ENCODE data around the gene LRFN4.
"Not testable (repeated sequence)": the region's sequence is repeated elsewhere in the genome, so short reads cannot be mapped to it uniquely, and the experiment has no call there.

The LRFN4 gene

DNA sequence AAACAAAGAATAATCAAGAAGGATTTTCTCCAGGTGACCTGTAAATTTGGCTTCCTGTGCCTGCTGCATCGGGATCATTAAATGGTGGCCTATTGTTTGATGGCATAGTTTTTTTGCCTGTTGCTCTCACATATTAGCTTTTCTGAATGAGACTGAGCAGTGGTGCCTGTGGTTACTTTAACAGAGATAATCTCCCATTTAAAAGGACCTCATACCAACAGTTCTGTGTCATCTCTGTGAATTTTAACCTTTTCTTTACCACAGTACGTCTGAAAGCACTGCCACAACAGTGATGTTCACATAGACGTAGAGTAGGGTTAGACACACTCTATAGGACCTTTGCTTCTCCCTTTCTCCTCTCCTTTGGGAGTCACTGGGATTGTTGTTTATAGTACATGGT is 36.5 kb upstream of the LRFN4 start:
- DNase-seq (ENCODE audit: low read depth): no peak
- H3K4me3 ChIP-seq (ENCODE audit: low read length): no peak overlapping the region
- TF ChIP-seq, protein P1, sequence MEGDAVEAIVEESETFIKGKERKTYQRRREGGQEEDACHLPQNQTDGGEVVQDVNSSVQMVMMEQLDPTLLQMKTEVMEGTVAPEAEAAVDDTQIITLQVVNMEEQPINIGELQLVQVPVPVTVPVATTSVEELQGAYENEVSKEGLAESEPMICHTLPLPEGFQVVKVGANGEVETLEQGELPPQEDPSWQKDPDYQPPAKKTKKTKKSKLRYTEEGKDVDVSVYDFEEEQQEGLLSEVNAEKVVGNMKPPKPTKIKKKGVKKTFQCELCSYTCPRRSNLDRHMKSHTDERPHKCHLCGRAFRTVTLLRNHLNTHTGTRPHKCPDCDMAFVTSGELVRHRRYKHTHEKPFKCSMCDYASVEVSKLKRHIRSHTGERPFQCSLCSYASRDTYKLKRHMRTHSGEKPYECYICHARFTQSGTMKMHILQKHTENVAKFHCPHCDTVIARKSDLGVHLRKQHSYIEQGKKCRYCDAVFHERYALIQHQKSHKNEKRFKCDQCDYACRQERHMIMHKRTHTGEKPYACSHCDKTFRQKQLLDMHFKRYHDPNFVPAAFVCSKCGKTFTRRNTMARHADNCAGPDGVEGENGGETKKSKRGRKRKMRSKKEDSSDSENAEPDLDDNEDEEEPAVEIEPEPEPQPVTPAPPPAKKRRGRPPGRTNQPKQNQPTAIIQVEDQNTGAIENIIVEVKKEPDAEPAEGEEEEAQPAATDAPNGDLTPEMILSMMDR (conservative IDR thresholded peaks at IDR 0.05; ENCODE audit: low read depth, low read length): no peak

DNA sequence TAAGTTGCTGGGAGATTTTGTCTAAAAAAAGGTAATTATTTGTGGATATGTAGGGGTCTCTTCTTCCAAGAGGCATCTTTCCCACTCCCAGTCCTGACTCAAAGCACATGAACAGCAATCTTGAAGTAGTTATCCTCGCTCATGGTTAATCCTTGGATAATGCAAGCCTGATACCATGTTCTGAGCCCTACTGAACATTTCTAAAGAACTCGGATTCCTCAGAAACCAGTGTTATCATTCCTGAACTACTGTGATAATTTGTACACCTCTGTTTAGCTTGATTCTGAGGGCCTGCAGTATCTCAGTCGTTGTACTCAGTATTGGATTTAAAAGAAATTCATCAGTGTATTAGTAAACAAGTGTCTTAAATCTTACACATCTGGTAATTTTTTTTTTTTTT is 36.0 kb upstream of the LRFN4 start:
- no peak for DNase-seq (ENCODE audit: low read depth)
- H3K4me3 ChIP-seq (ENCODE audit: low read length): no peak overlapping the region
- TF ChIP-seq, protein P1 (conservative IDR thresholded peaks at IDR 0.05; ENCODE audit: low read depth, low read length): no peak

DNA sequence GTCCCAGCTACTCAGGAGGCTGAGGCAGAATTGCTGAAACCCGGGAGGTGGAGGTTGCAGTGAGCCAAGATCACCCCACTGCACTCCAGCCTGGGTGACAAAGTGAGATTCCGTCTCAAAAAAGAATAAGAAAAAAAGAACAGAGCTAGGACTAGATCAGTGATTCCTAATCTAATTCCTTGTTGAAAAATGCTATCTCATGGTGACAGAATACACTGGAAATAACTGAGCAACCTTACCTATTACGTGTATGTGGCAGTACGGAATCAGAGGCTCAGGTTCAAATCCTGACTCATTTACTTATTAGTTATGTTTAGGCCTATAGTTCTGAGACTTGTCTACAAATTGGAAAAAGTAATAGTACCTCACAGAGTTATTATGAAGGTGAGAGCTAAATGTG is 33.2 kb upstream of the LRFN4 start:
- TF ChIP-seq, protein P1 (conservative IDR thresholded peaks at IDR 0.05; ENCODE audit: low read depth, low read length): no peak
- no peak for DNase-seq (ENCODE audit: low read depth)
- H3K4me3 ChIP-seq (ENCODE audit: low read length): no peak overlapping the region

DNA sequence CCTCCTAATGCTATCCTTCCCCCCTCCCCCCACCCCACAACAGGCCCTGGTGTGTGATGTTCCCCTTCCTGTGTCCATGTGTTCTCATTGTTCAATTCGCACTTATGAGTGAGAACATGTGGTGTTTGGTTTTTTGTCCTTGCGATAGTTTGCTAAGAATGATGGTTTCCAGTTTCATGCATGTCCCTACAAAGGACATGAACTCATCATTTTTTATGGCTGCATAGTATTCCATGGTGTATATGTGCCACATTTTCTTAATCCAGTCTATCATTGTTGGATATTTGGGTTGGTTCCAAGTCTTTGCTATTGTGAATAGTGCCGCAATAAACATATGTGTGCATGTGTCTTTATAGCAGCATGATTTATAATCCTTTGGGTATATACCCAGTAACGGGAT is 32.3 kb upstream of the LRFN4 start:
- not testable (repeated sequence) for DNase-seq (ENCODE audit: low read depth); H3K4me3 ChIP-seq (ENCODE audit: low read length)

DNA sequence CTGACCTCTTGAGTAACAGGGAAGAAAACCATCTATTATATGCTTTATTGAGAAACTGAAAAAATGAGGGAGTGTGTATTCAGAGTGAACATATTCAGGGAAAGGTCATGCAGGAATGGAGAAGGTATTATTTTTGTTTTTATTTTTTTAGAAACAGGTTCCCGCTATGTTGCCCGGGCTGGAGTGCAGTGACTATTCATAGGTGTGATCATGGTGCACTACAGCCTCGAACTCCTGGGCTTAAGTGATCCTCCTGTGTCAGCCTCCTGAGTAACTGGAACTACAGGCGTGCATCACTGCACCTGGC is 22.4 kb upstream of the LRFN4 start:
- DNase-seq (ENCODE audit: low read depth): no peak
- TF ChIP-seq, protein P1 (conservative IDR thresholded peaks at IDR 0.05; ENCODE audit: low read depth, low read length): no peak
- H3K4me3 ChIP-seq (ENCODE audit: low read length): no peak overlapping the region

DNA sequence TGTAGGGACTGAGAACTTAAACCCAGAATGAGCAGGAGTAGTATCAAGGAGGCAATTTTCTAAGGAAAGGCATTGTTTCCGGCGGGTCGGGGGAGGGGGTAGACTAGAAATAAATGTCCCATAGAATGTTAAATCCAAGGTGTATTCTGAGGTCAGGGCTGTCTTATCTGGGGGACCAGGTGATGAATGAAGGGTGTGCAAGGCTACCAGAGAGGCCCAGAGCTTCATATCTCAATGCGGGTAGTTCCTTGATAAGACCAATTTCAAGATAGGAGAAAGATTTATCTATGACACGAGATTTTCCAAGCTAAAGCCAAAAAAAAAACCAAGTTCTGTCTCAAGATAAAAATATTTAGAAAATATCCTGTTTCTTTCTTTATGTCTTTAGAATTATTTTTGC is 21.9 kb upstream of the LRFN4 start:
- DNase-seq (ENCODE audit: low read depth): no peak
- TF ChIP-seq, protein P1 (conservative IDR thresholded peaks at IDR 0.05; ENCODE audit: low read depth, low read length): no peak
- no peak overlapping the region for H3K4me3 ChIP-seq (ENCODE audit: low read length)

DNA sequence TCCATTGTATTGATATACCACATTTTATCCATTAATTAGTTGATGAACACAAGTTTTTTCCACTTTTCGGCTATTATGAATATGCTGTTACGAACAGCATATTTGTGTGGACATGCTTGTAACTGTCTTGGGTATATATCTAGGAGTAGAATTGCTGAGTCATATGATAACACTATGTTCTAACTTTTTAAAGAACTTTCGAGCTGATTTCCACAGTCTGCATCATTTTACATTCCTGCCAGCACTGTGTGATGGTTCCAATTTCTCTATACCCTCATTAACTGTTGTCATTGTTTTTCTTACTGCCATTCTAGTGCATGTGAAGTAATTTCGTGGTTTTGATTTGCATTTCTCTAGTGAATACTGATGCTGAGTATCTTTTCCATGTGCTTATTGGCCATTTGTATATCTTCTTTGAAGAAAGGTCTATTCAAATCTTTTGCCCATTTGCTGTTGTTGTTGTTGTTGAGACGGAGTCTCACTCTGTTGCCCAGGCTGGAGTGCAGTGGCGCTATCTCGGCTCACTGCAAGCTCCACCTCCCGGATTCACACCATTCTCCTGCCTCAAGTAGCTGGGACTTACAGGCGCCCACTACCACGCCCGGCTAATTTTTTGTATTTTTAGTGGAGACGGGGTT is 21.0 kb upstream of the LRFN4 start:
- no peak overlapping the region for H3K4me3 ChIP-seq (ENCODE audit: low read length)
- DNase-seq (ENCODE audit: low read depth): no peak
- TF ChIP-seq, protein P1 (conservative IDR thresholded peaks at IDR 0.05; ENCODE audit: low read depth, low read length): no peak
